HG03457 (cell line): ENCODE measurements around the gene DDX31.
A peak's percentile ranks its signal among the peaks of the same experiment; 100 is the strongest.
"Not testable (repeated sequence)": the region's sequence is repeated elsewhere in the genome, so short reads cannot be mapped to it uniquely, and the experiment has no call there.

Experiments used
- ATAC-seq: cut with Tn5 transposase; IDR thresholded peaks from one replicate; pipeline ENCODE4 v1.9.1; 2021; ENCODE audit warnings: moderate number of reproducible peaks; ENCODE audit not compliant: unreplicated experiment

DDX31 gene

DNA sequence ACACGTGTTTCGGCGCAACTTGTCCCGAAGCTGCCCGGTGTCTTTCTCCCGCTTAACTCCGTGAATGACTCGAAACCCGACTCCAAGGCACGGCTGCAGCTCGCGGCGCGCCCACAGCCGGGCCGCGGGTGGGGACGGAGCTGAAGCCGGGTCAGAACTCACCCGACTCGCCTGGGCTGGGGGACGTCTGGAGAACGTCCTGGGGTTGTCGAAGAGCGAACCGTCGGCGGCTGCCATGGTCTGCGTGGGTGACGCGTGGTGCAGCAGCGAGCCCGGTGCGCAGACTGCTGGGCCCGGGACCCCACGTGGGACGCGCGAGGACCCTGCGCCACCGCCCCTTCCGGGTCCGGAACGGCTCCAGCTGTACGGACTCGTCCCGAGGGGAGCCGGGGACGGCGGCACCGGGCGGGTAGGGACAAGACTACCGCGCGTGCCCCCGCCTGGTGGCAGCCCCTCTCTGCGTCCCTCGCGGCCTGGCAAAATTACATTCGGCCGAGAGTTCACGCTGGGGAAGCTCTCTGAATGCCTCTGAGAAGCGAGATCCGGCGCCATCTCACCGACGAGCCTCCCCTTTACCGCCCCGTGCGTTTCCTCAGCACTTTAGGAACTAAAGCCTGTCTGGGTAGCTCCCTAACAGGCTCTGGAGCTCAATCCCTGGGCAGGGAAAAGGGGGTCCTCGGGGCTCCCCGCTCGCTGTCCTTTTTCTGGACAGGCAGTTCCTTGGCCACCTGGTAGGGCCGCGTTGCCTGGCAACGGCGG, at the start of gene DDX31:
TSS of gene DDX31 (minus strand) at position 286 of the 759 bp plus-strand sequence. CDS start at position 237, 49 bp downstream.
- peak; percentile 44 for ATAC-seq

DNA sequence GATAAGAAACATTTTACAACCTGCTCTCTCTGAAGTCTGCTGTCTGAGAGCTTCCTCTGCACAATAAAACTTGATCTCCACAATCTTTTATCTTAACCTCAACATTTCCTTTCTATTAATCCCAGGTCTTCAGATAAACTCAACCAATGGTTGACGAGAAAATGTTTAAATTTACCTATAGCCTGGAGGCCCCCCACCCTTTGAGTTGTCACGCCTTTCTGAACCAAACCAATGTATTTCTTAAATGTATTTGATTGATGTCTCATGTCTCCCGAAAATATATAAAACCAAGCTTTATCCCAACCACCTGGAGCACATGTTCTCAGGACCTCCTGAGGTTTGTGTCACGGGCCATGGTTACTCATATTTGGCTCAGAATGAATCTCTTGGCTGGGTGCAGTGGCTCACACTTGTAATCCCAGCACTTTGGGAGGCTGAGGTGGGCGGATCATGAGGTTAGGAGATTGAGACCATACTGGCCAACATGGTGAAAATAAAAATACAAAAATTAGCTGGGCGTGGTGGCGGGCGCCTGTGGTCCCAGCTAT, 48.7 kb upstream of the DDX31 start:
- not testable (repeated sequence) for ATAC-seq

DNA sequence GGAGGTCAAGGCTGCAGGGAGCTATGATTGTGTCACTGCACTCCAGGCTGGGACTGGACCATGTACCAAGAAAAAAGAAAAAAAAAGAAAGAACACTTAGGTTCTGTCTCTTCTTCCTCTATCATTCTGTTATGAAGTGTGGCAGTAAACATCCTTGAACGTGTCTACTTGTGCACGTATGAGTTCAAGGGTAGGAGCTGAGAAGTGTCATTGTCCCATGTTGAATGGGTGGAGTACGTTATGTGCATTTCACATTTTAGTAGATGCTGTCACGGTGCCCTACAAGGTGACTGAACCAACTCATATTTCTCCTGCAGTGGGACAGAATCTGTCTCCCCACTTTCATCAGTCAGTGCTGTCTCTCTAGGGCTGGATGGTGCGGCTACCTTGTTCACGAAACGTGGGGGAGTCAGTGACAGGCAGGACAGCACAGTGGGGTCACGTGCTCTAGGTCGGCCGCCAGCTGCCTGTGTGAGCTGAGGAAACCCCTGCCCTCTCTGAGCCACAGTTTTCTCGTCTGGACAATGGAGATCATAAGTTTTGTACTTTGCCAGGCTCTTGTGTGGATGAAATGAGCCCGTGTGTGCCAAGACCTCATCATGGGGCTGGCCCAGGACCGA, 47.7 kb upstream of the DDX31 start:
- no peak for ATAC-seq

DNA sequence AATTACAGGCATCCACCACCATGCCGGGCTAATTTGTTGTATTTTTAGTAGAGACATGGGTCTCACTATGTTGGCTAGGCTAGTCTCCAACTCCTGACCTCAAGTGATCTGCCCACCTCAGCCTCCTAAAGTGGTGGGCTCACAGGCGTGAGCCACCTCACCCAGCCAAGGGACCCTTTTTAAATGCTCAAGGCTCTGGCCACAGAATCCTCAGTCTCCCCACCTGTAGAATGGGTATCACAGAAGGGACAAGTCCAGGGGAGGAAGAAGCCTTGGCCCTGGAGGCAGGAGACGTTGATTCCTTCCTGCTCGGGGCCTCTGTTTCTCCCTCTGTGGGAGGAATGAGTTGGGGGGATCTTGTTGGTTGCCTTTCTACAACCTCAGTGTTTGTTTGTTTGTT, 46.2 kb upstream of the DDX31 start:
- no peak for ATAC-seq

DNA sequence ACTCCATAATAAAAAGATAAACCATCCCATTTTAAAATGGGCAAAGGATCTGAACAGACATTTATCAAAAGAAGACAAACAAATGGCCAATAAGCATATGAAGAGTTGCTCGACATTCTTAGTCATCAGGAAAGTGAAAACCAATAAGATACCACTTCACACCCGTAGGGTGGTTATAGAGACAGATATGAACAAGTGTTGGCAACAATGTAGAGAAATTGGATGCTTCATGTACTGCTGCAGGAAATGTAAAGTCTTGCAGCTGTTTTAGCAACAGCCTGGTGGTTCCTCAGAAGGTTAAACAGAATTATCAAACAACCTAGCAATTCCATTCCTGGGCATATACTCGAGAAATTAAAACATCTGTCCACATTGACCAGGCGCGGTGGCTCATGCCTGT, 43.0 kb upstream of the DDX31 start:
- ATAC-seq: no peak

DNA sequence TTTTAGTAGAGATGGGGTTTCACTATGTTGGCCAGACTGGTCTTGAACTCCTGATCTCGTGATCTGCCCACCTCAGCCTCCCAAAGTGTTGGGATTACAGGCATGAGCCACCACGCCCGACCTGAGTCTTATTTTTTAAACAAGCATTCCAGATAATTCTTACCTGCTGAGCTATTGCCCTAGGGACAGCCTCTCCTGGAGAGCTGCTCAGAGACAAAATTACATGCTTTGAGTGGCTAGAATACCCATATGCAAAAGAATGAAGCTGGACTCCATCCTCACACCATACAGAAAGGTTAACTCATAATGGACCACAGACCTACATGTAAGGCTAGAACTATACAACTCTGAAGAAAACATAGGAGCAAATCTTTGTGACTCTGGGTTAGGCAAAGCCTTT, 42.1 kb upstream of the DDX31 start:
- ATAC-seq: no peak

DNA sequence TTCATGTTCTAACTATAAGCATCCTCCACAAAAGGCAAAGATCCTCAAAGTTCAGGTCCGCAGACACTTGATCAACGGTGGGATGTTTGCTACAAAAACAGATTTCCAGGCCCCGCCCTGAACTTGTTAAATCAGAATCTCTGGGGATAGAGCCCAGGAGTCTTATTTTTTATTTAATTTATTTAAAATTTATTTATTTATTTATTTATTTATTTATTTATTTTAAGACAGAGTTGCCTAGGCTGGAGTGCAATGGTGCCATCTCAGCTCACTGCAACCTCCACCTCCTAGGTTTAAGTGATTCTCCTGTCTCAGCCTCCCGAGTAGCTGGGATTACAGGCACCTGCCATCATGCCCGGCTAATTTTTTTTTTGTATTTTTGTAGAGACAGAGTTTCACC, 41.4 kb upstream of the DDX31 start:
- ATAC-seq: not testable (repeated sequence)

DNA sequence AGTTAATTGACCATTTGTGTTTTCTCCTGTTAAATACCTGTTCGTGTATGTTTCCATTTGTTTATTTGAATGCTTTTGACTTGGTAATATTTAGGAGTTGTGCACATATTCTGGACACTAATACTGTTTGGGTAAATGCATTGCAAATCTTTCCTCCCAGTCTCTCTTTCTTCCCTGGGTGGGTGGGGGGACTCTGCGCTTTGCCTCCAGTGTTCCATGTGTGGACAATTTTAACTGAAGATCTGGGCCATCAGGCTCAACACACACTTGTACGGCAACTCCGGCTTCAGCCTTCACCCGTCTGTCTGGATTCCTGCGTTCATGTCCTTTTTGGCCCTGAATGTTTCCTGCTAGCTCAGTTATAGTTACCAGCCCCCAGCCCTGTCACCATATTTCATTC, 40.5 kb upstream of the DDX31 start:
- no peak for ATAC-seq

DNA sequence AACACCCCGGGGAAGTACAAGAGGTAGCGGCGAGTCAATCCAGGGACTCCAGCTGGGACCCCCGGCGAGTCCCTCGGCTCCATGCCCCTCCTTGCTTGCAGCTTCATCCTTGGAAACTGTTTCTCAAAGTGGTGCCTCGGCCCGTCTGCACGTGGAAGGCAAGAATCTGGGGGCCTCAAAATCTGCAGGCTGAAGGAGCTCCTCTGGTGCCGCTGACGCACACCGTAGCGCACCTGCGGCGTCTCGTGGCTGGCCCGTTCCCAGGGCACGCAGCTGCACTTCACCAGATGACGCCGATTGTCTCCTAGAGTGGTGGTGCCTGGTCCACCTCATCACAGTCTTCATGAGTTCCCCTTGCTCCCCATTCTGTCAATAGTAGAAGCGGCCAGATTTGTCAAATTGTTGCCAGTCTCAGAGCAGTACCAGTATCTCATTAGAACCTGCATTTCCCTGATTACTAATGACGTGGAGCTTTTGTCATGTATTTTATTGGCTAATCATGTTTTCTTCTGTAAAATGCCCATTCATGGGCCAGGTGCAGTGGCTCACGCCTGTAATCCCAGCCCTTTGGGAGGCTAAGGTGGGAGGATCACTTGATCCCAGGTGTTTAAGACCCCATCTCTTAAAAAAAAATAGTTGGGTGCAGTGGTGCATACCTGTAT, 39.1 kb upstream of the DDX31 start:
- ATAC-seq: no peak

DNA sequence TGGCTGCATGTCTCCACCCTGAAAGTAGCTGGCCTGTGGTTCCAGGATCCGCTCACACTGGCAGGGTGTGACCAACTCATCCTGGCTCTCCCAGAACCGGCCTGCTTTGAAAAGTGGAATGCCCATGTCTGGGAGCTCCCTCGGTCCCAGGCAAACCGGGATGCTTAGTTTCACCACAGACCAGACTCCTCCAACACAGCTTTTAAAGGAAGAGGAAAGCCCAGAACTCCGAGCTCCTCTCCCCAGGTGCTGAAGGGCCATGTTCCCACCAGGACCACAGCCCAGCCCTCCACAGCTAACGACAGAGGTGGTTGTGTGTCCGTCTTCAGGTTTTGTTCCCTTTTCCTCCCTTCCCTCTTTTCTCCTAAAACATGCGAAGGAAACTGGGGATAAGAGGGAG, 38.5 kb upstream of the DDX31 start:
- no peak for ATAC-seq

DNA sequence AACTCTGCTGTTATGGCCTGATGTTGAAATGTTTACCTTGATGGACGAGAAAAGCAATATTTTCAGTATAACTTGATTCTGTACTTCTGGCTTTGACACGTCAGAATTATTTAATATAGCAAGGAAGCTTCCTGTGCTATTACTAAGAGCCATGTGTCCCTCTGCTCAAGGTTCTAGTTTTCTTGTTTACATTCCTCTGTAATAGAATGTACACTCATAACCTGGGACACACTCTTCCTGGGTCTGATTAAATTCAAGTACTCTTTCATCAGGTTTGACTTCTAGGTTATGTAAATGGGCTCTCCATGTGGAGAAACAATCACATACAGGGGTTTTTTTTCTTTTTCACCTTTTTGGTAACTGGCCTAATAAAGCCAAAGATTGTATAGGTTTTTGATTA, 33.6 kb upstream of the DDX31 start:
- ATAC-seq: no peak

DNA sequence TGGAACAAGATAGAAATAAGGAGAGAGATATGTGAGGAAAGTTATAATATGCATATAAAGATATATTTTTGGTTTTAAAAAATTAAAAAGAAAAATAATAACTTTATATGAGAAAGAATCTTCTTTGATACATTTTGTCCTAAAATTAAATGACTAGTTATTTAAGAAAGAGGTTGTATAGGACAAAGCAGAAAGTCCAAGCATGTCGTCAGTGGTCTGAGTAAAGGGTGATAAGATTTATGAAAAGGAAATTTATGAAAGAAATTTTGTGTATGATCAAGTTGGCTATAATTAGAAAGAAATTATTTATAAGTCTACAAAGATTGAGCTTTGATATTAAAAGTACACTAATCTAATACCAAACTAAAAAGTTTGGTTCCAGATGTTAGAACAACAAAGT, 32.5 kb upstream of the DDX31 start:
- ATAC-seq: no peak

DNA sequence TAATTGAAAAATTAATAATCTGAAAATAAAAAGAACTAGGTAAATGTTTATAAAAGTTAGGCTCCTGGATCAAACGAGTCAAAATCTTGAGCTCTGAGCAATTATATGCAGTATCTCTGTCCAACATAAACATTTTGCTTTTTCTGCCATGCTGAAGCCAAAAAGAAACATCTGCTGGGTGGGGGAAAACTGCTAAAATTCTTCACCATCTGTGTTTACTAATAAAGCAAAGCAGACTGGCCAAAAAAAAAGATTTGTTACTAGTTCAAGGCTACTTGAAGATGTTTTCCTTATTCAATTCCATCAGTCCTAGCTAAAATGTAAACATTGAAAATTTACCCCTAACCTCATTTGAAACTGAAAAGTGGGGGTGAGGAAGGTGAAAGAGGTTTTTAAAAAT, 30.2 kb upstream of the DDX31 start:
- no peak for ATAC-seq

DNA sequence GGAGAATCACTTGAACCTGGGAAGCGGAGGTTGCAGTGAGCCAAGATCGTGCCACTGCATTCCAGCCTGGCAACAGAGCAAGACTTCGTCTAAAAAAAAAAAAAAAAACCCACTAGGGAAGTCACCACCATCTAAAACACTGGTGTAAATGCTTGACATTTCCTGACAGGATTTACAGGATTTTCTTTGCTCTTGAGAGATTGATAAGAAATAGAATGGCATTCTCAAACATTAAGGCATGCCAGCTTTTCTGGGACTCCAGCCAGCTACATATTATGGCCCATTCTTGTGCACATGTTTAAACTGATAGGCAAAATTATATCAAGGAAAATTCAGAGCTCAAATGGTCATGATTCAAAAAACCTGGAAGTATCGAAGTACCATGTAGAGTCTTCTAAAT, 29.2 kb upstream of the DDX31 start:
- ATAC-seq: no peak

DNA sequence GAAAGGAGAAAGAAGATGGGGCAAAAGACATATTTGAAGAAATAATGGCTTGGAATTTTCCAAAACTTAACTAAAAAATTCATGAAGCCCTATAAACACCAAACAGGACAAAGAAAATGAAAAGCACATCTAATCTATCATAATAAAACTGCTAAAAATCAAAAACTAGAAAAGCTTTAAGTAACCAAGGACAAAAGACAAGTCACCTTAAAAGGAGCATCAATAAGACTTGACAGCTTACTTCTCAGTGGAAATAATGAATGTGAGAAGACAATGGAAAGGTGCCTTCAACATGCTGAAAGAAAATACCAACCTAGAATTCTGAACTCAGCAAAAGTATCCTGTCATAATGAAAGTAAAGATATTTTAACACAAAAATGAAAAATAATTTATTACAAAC, 27.4 kb upstream of the DDX31 start:
- no peak for ATAC-seq

DNA sequence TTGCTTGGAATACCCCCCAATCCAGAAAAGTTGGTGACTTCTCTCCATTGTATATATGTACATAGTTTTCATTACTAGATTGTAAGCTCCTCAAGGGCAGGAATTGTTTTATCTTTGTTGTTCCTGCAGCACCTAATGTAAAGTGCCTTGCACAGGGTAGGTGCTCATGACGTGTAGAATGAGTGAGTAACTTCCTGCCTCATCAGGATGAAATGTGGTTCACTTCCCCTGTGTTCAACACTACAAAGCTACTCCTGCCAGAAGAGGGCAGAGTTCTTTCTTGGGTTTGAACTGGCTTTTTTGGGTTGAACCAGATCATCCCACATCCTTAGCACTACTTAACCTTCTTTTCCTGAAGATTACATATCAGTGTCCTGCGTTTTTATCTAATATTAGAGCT, 24.4 kb upstream of the DDX31 start:
- no peak for ATAC-seq

DNA sequence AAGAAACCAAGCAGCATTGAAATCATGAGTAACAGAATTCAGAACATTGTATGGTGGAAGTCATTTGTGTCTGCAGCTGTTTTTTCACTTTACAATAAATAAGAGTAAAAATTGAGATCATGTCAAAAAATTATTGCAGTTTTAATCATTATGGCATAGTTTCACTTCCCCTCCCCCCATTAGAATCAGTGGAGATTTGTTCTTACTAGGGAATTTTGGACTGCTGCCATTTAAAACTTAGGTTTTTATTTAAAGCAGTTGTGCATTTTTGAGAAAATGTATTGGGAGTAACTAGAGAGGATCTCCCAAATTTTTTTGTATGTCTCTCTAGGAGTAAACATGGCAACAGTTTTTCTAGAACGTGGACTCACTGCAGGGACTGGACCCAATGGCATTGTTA, 20.9 kb upstream of the DDX31 start:
- ATAC-seq: no peak

DNA sequence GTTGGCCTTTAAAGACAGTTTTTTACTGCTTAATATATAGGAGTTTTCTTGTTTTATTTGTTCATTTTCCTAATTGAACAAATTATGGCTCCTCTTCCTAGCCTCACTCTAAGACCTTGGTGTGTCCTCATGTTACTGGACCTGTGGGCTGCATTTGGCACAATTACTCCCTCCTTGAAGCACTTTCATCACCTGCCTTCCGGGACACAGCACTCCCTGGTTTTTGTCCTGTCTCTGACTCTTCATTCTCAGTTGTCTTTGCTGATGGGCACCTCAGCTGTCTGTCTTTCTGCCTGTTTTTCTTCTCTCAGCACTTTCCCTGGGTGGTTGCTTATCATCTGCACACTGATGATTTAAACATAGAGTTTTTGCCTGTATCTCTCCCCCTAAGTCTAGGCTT, 14.1 kb upstream of the DDX31 start:
- no peak for ATAC-seq

DNA sequence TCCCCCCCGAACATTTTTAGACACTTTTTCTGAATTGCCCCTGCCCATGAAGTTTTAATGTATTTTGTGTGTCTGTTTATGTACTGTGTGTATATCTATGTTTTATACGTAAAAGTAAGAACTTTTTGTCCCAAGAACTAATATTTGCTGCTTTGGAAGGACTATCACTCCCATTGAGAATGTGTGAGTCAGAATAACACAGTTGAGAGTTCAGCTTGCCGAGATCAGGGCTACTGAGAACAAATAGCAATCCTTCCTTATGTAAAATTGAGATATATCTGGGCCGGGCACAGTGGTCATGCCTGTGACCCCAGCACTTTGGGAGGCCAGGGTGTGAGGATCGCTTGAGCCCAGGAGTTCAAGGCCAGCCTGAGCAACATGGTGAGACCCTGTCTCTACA, 11.8 kb upstream of the DDX31 start:
- ATAC-seq: no peak

DNA sequence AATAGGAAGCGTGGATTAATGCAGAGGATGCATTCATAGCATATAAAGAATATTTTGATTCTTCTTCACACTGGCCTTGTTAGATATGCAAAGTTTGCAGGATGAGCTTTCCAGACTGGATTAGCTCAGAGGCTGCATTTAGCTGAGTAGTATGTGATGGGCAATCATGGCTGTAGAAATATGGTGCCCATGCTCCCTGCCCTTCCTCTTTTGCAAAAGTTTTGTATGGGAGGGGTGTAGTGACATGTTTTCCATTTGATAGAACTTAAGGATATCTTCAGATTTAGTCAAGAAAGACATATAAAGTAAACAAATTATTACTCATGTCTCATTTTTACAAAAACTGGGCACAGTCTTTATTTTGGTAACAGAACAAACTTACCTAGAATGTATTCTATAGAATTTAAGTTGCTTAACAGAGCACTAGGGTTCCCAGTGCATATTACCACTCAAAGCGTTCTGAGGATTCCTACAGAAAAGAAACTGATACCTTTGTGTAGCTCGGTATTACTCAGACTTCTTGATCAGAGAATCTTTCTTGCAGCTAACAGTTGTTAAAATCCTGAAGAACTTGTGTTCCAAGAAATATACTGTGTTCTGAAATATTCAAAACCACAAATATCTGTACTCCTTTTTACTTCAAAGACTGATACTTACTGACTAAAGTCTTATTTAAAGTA, 10.3 kb upstream of the DDX31 start:
- no peak for ATAC-seq

DNA sequence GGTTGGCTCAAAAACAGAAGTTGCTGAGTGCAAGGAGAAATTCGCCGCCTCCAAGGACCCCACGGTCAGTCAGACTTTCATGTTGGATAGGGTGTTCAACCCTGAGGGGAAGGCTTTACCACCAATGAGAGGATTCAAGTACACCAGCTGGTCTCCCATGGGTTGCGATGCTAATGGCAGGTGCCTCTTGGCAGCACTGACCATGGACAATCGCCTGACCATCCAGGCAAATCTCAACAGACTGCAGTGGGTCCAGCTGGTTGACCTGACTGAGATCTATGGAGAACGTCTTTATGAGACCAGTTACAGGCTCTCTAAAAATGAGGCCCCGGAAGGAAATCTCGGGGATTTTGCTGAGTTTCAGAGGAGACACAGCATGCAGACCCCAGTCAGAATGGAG, 8.2 kb upstream of the DDX31 start:
- ATAC-seq: no peak
